Measurements from ENCODE around the gene CERS6.

DNA sequence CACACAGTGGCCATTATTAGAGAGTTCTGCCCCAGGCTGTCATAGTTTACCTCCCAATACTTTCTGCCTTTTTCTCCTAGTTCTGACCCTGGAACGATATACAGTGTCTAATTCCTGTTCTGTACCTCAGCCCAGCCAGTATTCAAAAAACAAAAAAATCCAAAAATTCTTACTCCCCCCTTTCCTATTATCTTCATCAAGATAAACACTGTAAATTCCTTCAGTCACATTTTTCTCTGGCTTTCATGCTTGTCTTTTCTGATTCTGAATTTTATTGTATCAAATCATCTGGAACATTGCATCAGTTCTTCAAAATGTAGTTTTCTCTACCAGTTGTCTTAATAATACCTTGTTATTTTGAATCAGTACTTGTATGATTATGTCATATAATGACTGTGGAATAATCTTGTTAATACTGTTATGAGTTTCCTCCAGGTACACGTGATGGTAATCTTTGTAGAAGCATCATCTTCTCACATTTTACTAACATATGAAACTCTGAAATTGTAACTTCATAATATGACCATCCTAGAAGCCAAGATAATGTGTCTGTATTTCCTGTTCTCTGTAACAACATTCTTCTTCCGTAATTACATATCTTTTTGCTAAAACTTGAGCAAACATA is 267.3 kb downstream of the CERS6 start:
- TF ChIP-seq POLR2AphosphoS5 (IDR thresholded peaks at IDR 0.05; ENCODE audit: borderline replicate concordance, low read depth, low read length), result no peak
- no peak for TF ChIP-seq EZH2 (IDR thresholded peaks at IDR 0.05)

Data from SK-N-MC (cell line).